ENCODE results near the gene CPN2. TPM values are rescaled to one million over a fixed set of nuclear protein-coding genes. Genes with fewer than 3 reads are reported as not detected.

The CPN2 gene
- total RNA-seq, 3 donors from 2014 or later (not counting 1 experiment from before 2014, with no cell fraction given), result not detected

DNA sequence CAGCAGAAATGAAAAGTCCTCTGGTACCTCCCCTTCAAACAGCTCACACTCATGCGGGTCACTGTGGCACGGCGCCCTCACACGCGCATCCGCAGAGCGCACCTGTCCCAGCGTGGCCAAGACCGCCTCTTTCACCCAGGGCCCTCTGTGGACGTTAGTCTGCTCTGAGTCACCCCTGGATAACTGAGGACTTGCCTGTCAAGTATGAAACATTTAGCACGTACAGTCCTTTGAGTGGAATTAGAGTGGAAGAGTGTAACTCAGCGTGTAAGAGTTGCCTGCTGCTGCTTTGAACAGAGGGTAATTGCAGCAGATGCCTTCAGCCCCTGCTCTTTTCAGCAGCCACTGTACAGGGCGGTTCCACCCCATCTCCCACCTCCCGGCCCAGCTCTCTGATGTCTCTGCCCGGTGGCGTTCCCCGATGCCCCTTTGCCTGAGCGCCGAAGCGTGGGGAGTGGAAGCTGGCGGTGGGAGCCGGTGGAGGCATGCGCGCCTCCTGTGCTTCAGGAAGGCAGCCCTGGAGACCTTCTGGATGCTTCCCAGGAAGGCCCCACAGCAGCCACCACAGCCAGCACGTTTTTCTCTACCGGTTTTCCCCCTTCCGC lies 23.0 kb downstream of the CPN2 start:
- no peak overlapping the region for H3K27ac ChIP-seq (ENCODE audit: low read length)
- Mint-ChIP-seq H3K4me1 (peaks cover 0 to 1% of the 10 kb centered on the region in 2 donors), H3K4me3 (peak overlapping the region; percentile 18), H3K27ac (peak overlapping the region in 1 of 2 donors; percentile 44), H3K36me3 (no peaks in the 10 kb centered on the region), H3K27me3 (ENCODE audit: low read depth in 2 of 2) (peaks cover 16 to 17% of the 10 kb centered on the region in 2 donors), H3K9me3 (no peaks in the 10 kb centered on the region)
- no peaks in the 10 kb centered on the region for H3K36me3 ChIP-seq (ENCODE audit: control insufficient read depth, insufficient read depth, low read length)
- peaks cover 6% of the 10 kb centered on the region for H3K9me3 ChIP-seq (ENCODE audit: control insufficient read depth, insufficient read depth, low read length)
- peaks cover 12% of the 10 kb centered on the region for H3K4me1 ChIP-seq (ENCODE audit: control insufficient read depth, insufficient read depth, low read length)
- TF ChIP-seq, protein P1, sequence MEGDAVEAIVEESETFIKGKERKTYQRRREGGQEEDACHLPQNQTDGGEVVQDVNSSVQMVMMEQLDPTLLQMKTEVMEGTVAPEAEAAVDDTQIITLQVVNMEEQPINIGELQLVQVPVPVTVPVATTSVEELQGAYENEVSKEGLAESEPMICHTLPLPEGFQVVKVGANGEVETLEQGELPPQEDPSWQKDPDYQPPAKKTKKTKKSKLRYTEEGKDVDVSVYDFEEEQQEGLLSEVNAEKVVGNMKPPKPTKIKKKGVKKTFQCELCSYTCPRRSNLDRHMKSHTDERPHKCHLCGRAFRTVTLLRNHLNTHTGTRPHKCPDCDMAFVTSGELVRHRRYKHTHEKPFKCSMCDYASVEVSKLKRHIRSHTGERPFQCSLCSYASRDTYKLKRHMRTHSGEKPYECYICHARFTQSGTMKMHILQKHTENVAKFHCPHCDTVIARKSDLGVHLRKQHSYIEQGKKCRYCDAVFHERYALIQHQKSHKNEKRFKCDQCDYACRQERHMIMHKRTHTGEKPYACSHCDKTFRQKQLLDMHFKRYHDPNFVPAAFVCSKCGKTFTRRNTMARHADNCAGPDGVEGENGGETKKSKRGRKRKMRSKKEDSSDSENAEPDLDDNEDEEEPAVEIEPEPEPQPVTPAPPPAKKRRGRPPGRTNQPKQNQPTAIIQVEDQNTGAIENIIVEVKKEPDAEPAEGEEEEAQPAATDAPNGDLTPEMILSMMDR (IDR thresholded peaks at IDR 0.05), result no peak
- intact Hi-C loops (cut with micrococcal nuclease), result no loop called here
- peak; percentile 46 to 73 (median 48) for ATAC-seq
- H3K27me3 ChIP-seq (ENCODE audit: control insufficient read depth, insufficient read depth, low read length), result peaks cover 9% of the 10 kb centered on the region
- peak; percentile 46 to 60 for DNase-seq
- no peak overlapping the region for H3K4me3 ChIP-seq (ENCODE audit: low read length)
- 88% methylated on average over 27 of the region's 27 CpGs for WGBS (ENCODE audit: insufficient coverage)

DNA sequence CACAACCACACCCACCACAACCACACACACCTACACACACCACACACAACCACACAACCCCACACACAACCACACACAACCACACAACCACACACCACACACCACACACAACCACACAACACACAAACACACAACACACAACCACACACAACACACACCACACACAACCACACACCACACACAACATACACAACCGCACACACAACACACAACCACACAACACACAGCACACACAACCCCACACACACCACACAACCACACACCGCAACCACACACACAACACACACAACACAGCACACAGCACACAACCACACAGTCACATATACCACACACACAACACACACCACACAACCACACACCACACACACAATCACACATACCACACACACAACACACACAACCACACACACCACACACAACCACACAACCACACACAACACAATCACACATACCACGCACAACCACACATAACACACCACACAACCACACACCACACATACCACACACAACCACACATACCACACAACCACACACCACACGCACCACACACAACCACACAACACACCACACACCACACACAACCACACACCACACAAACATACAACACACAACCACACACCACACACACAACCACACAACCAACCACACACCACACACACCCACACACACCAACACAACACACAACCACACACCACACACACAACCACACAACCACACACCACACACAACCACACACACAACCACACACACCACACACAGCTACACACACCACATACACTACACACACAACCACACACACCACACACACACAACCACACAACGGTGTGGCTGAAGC lies 23.7 kb downstream of the CPN2 start:
- 91% methylated on average over 5 of the region's 5 CpGs for WGBS (ENCODE audit: insufficient coverage)
- Histone ChIP-seq H3K4me1 (ENCODE audit: control insufficient read depth, insufficient read depth, low read length) (peaks cover 11% of the 10 kb centered on the region), H3K9me3 (ENCODE audit: control insufficient read depth, insufficient read depth, low read length) (peaks cover 6% of the 10 kb centered on the region), H3K4me3 (ENCODE audit: low read length) (no peak overlapping the region), H3K27me3 (ENCODE audit: control insufficient read depth, insufficient read depth, low read length) (peaks cover 3% of the 10 kb centered on the region), H3K27ac (ENCODE audit: low read length) (no peak overlapping the region), H3K36me3 (ENCODE audit: control insufficient read depth, insufficient read depth, low read length) (no peaks in the 10 kb centered on the region)
- H3K9me3 Mint-ChIP-seq, result no peaks in the 10 kb centered on the region
- peaks cover 0 to 3% of the 10 kb centered on the region in 2 donors for H3K4me1 Mint-ChIP-seq
- H3K27ac Mint-ChIP-seq, result no peak overlapping the region
- no peak overlapping the region for H3K4me3 Mint-ChIP-seq
- intact Hi-C loops (cut with micrococcal nuclease), result no loop called here
- H3K36me3 Mint-ChIP-seq, result no peaks in the 10 kb centered on the region
- peaks cover 10 to 12% of the 10 kb centered on the region in 2 donors for H3K27me3 Mint-ChIP-seq (ENCODE audit: low read depth in 2 of 2)
- ATAC-seq (peak in 1 of 3 donors; percentile 0), DNase-seq (peak in 1 of 2 donors; percentile 33)
- TF ChIP-seq, protein P1 (IDR thresholded peaks at IDR 0.05), result no peak

DNA sequence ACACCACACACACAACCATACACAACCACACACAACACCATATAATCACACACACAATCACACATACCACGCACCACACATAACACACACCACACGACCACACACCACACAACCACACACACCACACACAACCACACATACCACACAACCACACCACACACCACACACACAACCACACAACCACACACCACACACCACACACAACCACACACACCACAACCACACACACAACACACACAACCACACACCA lies 24.2 kb downstream of the CPN2 start:
- 86% methylated on average over 2 of the region's 2 CpGs for WGBS (ENCODE audit: insufficient coverage)
- H3K27ac ChIP-seq (ENCODE audit: low read length), result no peak overlapping the region
- H3K4me3 ChIP-seq (ENCODE audit: low read length), result no peak overlapping the region
- H3K27me3 Mint-ChIP-seq (ENCODE audit: low read depth in 2 of 2), result peaks cover 6 to 13% of the 10 kb centered on the region in 2 donors
- no peak overlapping the region for H3K4me3 Mint-ChIP-seq
- DNase-seq, result peak in 1 of 2 donors; percentile 25
- TF ChIP-seq, protein P1 (IDR thresholded peaks at IDR 0.05), result no peak
- H3K27me3 ChIP-seq (ENCODE audit: control insufficient read depth, insufficient read depth, low read length), result peaks cover under 1% of the 10 kb centered on the region
- H3K9me3 ChIP-seq (ENCODE audit: control insufficient read depth, insufficient read depth, low read length), result peaks cover 6% of the 10 kb centered on the region
- no peaks in the 10 kb centered on the region for H3K36me3 Mint-ChIP-seq
- H3K36me3 ChIP-seq (ENCODE audit: control insufficient read depth, insufficient read depth, low read length), result no peaks in the 10 kb centered on the region
- no peaks in the 10 kb centered on the region for H3K9me3 Mint-ChIP-seq
- H3K4me1 Mint-ChIP-seq, result peaks cover 0 to 7% of the 10 kb centered on the region in 2 donors
- peaks cover 11% of the 10 kb centered on the region for H3K4me1 ChIP-seq (ENCODE audit: control insufficient read depth, insufficient read depth, low read length)
- no peak for ATAC-seq
- intact Hi-C loops (cut with micrococcal nuclease), result no loop called here
- no peak overlapping the region for H3K27ac Mint-ChIP-seq
